K562 (cell line): ENCODE results near the gene CERS6. TPM values are rescaled to one million over a fixed set of nuclear protein-coding genes. Genes with fewer than 3 reads are reported as not detected.
A peak's percentile ranks its signal among the peaks of the same experiment; 100 is the strongest.

Experiments
- ATAC-seq: fragments of 200-7000 bp; cut with Tn5 transposase; 3 replicates; pipeline ENCODE4 v1.9.1; 2020; ENCODE audit warnings: moderate library complexity
- BruUV-seq: library from RNA; stranded (reverse); fragments of 400-500 nt; replicated peaks from 2 replicates; lab custom pipeline; 2021; lab: Mats Ljungman, UMichigan
- CTCF ChIA-PET: fragments of 300-600 bp; formaldehyde crosslinking; extraction: SDS; loops from one replicate; lab custom pipeline; 2021; ENCODE audit warnings: low intra/inter-chr PET ratio; lab: Yijun Ruan, JAX
- POLR2A ChIA-PET: fragments of 300-600, 350-650 bp; sonication (Branson Sonifier 250); formaldehyde crosslinking; extraction: SDS; loops from one replicate; lab custom pipeline; 2021; ENCODE audit warnings: antibody characterized with exemption, inconsistent platforms; lab: Yijun Ruan, JAX
- DNase-seq, 4 experiments: peaks; one replicate each; pipeline versions ENCODE4 v3.0.0 to v3.0.0-alpha.2; 2011 to 2018; ENCODE audit warnings: low spot score in 3 of 4, mixed read lengths in 3 of 4; ENCODE audit errors: extremely low read depth in 1 of 4
- FAIRE-seq: peaks from 2 replicates; lab custom pipeline; 2011; peaks lifted over from hg19 to GRCh38; lab: Jason Lieb, UNC
- H2AFZ ChIP-seq: 2 replicates; pipeline ENCODE4 v1.6.0; 2011; ENCODE audit warnings: low read depth, low read length, control low read depth, inconsistent platforms
- H3K27ac ChIP-seq: fragments of 200-600 bp; 3 replicates; pipeline ENCODE4 v1.8.0; 2011; ENCODE audit warnings: low read depth, mild to moderate bottlenecking, control low read depth, inconsistent platforms, low read length, moderate library complexity, mixed read lengths; ENCODE audit errors: extremely low read depth
- H3K27me3 ChIP-seq, 2 experiments: fragments of 300-600 bp in 1 of 2; 2 replicates in 1 of 2; 3 replicates in 1 of 2; pipeline versions ENCODE4 v1.6.0 to v1.8.0; 2011; ENCODE audit warnings: inconsistent platforms in 2 of 2, low read length in 2 of 2, mild to moderate bottlenecking in 1 of 2, mixed read lengths in 1 of 2, moderate library complexity in 1 of 2; ENCODE audit not compliant: control insufficient read depth in 2 of 2, insufficient read depth in 2 of 2
- H3K36me3 ChIP-seq: fragments of 300-600 bp; 3 replicates; pipeline ENCODE4 v1.8.0; 2011; ENCODE audit warnings: mild to moderate bottlenecking, low read length, inconsistent platforms; ENCODE audit not compliant: control insufficient read depth, insufficient read depth
- H3K4me1 ChIP-seq, 2 experiments: fragments of 200-600 bp in 1 of 2; replicated peaks in 1 of 2; 2 replicates in 1 of 2; 3 replicates in 1 of 2; pipeline versions ENCODE4 v1.5.1 to v1.8.0; 2011; ENCODE audit warnings: inconsistent platforms in 2 of 2, low read length in 2 of 2, mild to moderate bottlenecking in 1 of 2, mixed read lengths in 1 of 2, moderate library complexity in 1 of 2; ENCODE audit not compliant: control insufficient read depth in 2 of 2, insufficient read depth in 2 of 2
- H3K4me2 ChIP-seq: 2 replicates; pipeline ENCODE4 v1.6.1; 2011; ENCODE audit warnings: low read length, control low read depth, inconsistent platforms, mixed read lengths; ENCODE audit not compliant: insufficient read depth
- H3K4me3 ChIP-seq: fragments of 200-600 bp; sonication (generic), shearing (Covaris generic); 2 replicates; pipeline ENCODE4 v1.5.1; 2016; ENCODE audit warnings: control low read depth, inconsistent platforms
- H3K79me2 ChIP-seq: fragments of 200-600 bp; 3 replicates; pipeline ENCODE4 v1.8.0; 2011; ENCODE audit warnings: low read length, inconsistent platforms; ENCODE audit not compliant: control insufficient read depth, insufficient read depth
- H3K9ac ChIP-seq, 2 experiments: 2 replicates each; pipeline versions ENCODE4 v1.6.0 to v1.6.1; 2011; ENCODE audit warnings: low read depth in 2 of 2, low read length in 2 of 2, control low read depth in 1 of 2, inconsistent platforms in 1 of 2, mild to moderate bottlenecking in 1 of 2, mixed read lengths in 1 of 2; ENCODE audit not compliant: insufficient read depth in 1 of 2
- H3K9me1 ChIP-seq: one replicate; pipeline ENCODE4 v1.6.0; 2011; ENCODE audit warnings: inconsistent platforms, mild to moderate bottlenecking, low read length, moderate library complexity; ENCODE audit not compliant: control insufficient read depth, insufficient read depth
- H3K9me3 ChIP-seq: replicated peaks from 2 replicates; pipeline ENCODE4 v1.5.1; 2011; ENCODE audit warnings: low read depth, low read length, inconsistent platforms; ENCODE audit not compliant: control insufficient read depth, insufficient read depth
- H4K20me1 ChIP-seq: replicated peaks from 2 replicates; pipeline ENCODE4 v1.6.1; 2011; ENCODE audit warnings: low read length, inconsistent platforms, mixed read lengths; ENCODE audit not compliant: control insufficient read depth, insufficient read depth
- C11orf30 ChIP-seq: fragments of 450-650 bp; IDR thresholded peaks from 2 replicates; pipeline ENCODE4 v1.6.1; 2016; ENCODE audit warnings: low read depth, mild to moderate bottlenecking
- CBX3 ChIP-seq, 2 experiments: IDR thresholded peaks; 1 replicate in 1 of 2; 2 replicates in 1 of 2; pipeline ENCODE4 v1.6.1; 2012; ENCODE audit warnings: inconsistent platforms in 2 of 2, low read length in 2 of 2, borderline replicate concordance in 1 of 2, control low read depth in 1 of 2
- CHD4 ChIP-seq: fragments of 200-600 bp; sonication (generic); IDR thresholded peaks from 3 replicates; pipeline ENCODE4 v1.6.1; 2012; ENCODE audit warnings: low read depth, mild to moderate bottlenecking, mixed read lengths, low read length, inconsistent platforms; ENCODE audit not compliant: insufficient read depth, insufficient replicate concordance, poor library complexity, severe bottlenecking
- NCOA2 ChIP-seq, 2 experiments: fragments of 450-650 bp; IDR thresholded peaks; 2 replicates each; pipeline ENCODE4 v1.6.1; 2018; ENCODE audit warnings: mild to moderate bottlenecking in 2 of 2, moderate library complexity in 1 of 2; ENCODE audit not compliant: partially characterized antibody in 2 of 2
- RCOR1 ChIP-seq, 2 experiments: IDR thresholded peaks; 2 replicates each; pipeline ENCODE4 v1.6.1; 2012; ENCODE audit warnings: low read depth in 2 of 2, low read length in 2 of 2, borderline replicate concordance in 1 of 2, improper control_type of control experiment in 1 of 2
- SIX5 ChIP-seq, 2 experiments: IDR thresholded peaks; 2 replicates each; pipeline ENCODE4 v1.6.1; 2011; ENCODE audit warnings: low read length in 2 of 2, borderline replicate concordance in 1 of 2, low read depth in 1 of 2, mild to moderate bottlenecking in 1 of 2, moderate library complexity in 1 of 2; ENCODE audit not compliant: insufficient read depth in 1 of 2
- ZNF318 ChIP-seq, 2 experiments: fragments of 450-650 bp; IDR thresholded peaks; 2 replicates each; pipeline ENCODE4 v1.6.1; 2016; ENCODE audit warnings: mild to moderate bottlenecking in 2 of 2, borderline replicate concordance in 1 of 2, low read depth in 1 of 2, moderate library complexity in 1 of 2
- WGBS: fragments of 100-300 bp; shearing (Covaris generic); methylation state at CpG from one replicate; pipeline ENCODE4 v1.1.6; 2016; ENCODE audit warnings: low coverage, mixed read lengths; ENCODE audit not compliant: insufficient coverage; ENCODE audit errors: missing lambda C conversion rate; 5-methylcytosine and 5-hydroxymethylcytosine counted together
- in situ Hi-C: fragments of 300-500 bp; cut with MboI; formaldehyde crosslinking; loops from 4 replicates; pipeline ENCODE4 v1.15.0; 2018; ENCODE audit warnings: inconsistent platforms, mixed read lengths
- intact Hi-C: fragments of 100-400 bp; cut with micrococcal nuclease; formaldehyde crosslinking; loops from 2 replicates; pipeline ENCODE4 v1.14.2; 2022
- polyA plus RNA-seq, 8 experiments: library from polyadenylated mRNA; depleted of rRNA in 4 of 8; stranded (reverse) in 5 of 8; unstranded in 3 of 8; fragments of >200 nt; fragmentation: Nextera tagmentation in 2 of 8; fragmentation: Illumina TruSeq in 1 of 8; extraction: Ambion mirVana in 2 of 8; extraction: Trizol in 1 of 8; gene quantifications; 2 replicates each; pipeline versions ENCODE4 v1.2.1 to v1.2.3, GENCODE V29; 2011 to 2014; ENCODE audit warnings: inconsistent platforms in 1 of 8, missing spikeins in 1 of 8
- total RNA-seq, 7 experiments: library from RNA; depleted of rRNA in 6 of 7; stranded (reverse); fragments of >200 nt in 6 of 7; fragmentation: Illumina TruSeq in 2 of 7; extraction: Trizol in 2 of 7; gene quantifications; 2 replicates each; pipeline versions ENCODE4 v1.2.1 to v1.2.3, GENCODE V29; 2011 to 2021; ENCODE audit warnings: low replicate concordance in 1 of 7
- TF ChIP-seq, protein P1 (sequence below): sonication (generic); formaldehyde crosslinking; IDR thresholded peaks from 2 replicates; pipeline ENCODE4 v1.8.1; 2023; ENCODE audit warnings: mild to moderate bottlenecking, missing genetic modification reagents

Gene CERS6
- total and polyA plus RNA-seq, 9 of the 15 experiments (the other 6 are each of a cell fraction or from before 2014, with no cell fraction given): 1.6 to 13.6 (median 11.4) TPM

GRCh38 chr2:168510125-168510756 is 54.2 kb downstream of the CERS6 start (continued):
- peak; percentile 35; the same call in 1 of the 2 replicates for TF ChIP-seq C11orf30

- no peak for FAIRE-seq
- no peak for TF ChIP-seq CHD4
- TF ChIP-seq ZNF318 (IDR thresholded peaks at IDR 0.05; ENCODE audit: borderline replicate concordance in 1 of 2, low read depth in 1 of 2): no peak
- TF ChIP-seq NCOA2 (IDR thresholded peaks at IDR 0.05; ENCODE audit: partially characterized antibody in 2 of 2): no peak
- TF ChIP-seq, protein P1, sequence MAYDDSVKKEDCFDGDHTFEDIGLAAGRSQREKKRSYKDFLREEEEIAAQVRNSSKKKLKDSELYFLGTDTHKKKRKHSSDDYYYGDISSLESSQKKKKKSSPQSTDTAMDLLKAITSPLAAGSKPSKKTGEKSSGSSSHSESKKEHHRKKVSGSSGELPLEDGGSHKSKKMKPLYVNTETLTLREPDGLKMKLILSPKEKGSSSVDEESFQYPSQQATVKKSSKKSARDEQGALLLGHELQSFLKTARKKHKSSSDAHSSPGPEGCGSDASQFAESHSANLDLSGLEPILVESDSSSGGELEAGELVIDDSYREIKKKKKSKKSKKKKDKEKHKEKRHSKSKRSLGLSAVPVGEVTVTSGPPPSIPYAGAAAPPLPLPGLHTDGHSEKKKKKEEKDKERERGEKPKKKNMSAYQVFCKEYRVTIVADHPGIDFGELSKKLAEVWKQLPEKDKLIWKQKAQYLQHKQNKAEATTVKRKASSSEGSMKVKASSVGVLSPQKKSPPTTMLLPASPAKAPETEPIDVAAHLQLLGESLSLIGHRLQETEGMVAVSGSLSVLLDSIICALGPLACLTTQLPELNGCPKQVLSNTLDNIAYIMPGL: no peak
- no peak for TF ChIP-seq CBX3 (IDR thresholded peaks at IDR 0.05; ENCODE audit: borderline replicate concordance in 1 of 2, low read length in 2 of 2)
- no peak for TF ChIP-seq RCOR1 (IDR thresholded peaks at IDR 0.05; ENCODE audit: borderline replicate concordance in 1 of 2, low read depth in 2 of 2, low read length in 2 of 2)
- no peak for TF ChIP-seq SIX5 (IDR thresholded peaks at IDR 0.05; ENCODE audit: borderline replicate concordance in 1 of 2, insufficient read depth in 1 of 2, low read depth in 1 of 2, low read length in 2 of 2)
These were observed 58.6 kb downstream of the CERS6 start for GRCh38 chr2:168514692-168515091.

More at GRCh38 chr2:168514692-168515091, 58.6 kb downstream of the CERS6 start:
- no peak overlapping the region for H3K9ac ChIP-seq
- WGBS: 22% methylated on average over 1 of the region's 1 CpG
- no peak overlapping the region for H3K27ac ChIP-seq
- H3K9me1 ChIP-seq: peaks cover 5% of the 10 kb centered on the region
- H3K9me3 ChIP-seq: no peaks in the 10 kb centered on the region
- ChIA-PET POLR2A (interaction anchor here (0.6 to 1.9 kb wide), 3 partner anchors 10 to 968 kb away, joined by 3 to 6 read pairs (median 4); no protein-coding TSS in a partner anchor), CTCF (no interaction called here)
- peaks cover 3% of the 10 kb centered on the region; the same call in 1 of the 3 replicates for H3K79me2 ChIP-seq
- DNase-seq (no peak), ATAC-seq (no peak)
- H3K4me2 ChIP-seq: no peak overlapping the region
- no TSS peak for BruUV-seq
- peaks cover 4% of the 10 kb centered on the region; the same call in 1 of the 2 replicates for H4K20me1 ChIP-seq
- H3K4me1 ChIP-seq: peaks cover 0 to 2% of the 10 kb centered on the region in 2 experiments; a peak in 1 of 5 replicates
- H3K36me3 ChIP-seq: no peaks in the 10 kb centered on the region
- in situ Hi-C loops (no loop called here), intact Hi-C loops (no loop called here)
- H2AFZ ChIP-seq: no peak overlapping the region
- no peaks in the 10 kb centered on the region for H3K27me3 ChIP-seq
- no peak overlapping the region for H3K4me3 ChIP-seq
